Fibroblast of the aortic adventitia (primary cell): Measurements from ENCODE around the gene ARHGEF19. TPM values are rescaled to one million over a fixed set of nuclear protein-coding genes. Genes with fewer than 3 reads are reported as not detected.
A peak's percentile ranks its signal among the peaks of the same experiment; 100 is the strongest.
"Not testable (repeated sequence)": the region's sequence is repeated elsewhere in the genome, so short reads cannot be mapped to it uniquely, and the experiment has no call there.

Experiments
- DNase-seq: peaks from one replicate; pipeline ENCODE4 v3.0.0-alpha.2; 2010; ENCODE audit warnings: low read depth
- H3K4me3 ChIP-seq: 2 replicates; pipeline ENCODE4 v1.5.1; 2011; ENCODE audit warnings: low read depth, mild to moderate bottlenecking, control low read depth, low read length, moderate library complexity
- total RNA-seq: library from RNA; depleted of rRNA; stranded (reverse); fragments of >200 nt; gene quantifications from 2 replicates; pipeline ENCODE4 v1.2.3, GENCODE V29; 2012; ENCODE audit warnings: low replicate concordance
- TF ChIP-seq, protein P1 (sequence below): IDR thresholded peaks from 2 replicates; pipeline ENCODE4 v1.5.1; 2011; ENCODE audit warnings: mild to moderate bottlenecking, low read length, control low read depth, inconsistent platforms; ENCODE audit not compliant: insufficient read depth

Gene ARHGEF19
- total RNA-seq, 1 donor = 2.8 TPM

DNA sequence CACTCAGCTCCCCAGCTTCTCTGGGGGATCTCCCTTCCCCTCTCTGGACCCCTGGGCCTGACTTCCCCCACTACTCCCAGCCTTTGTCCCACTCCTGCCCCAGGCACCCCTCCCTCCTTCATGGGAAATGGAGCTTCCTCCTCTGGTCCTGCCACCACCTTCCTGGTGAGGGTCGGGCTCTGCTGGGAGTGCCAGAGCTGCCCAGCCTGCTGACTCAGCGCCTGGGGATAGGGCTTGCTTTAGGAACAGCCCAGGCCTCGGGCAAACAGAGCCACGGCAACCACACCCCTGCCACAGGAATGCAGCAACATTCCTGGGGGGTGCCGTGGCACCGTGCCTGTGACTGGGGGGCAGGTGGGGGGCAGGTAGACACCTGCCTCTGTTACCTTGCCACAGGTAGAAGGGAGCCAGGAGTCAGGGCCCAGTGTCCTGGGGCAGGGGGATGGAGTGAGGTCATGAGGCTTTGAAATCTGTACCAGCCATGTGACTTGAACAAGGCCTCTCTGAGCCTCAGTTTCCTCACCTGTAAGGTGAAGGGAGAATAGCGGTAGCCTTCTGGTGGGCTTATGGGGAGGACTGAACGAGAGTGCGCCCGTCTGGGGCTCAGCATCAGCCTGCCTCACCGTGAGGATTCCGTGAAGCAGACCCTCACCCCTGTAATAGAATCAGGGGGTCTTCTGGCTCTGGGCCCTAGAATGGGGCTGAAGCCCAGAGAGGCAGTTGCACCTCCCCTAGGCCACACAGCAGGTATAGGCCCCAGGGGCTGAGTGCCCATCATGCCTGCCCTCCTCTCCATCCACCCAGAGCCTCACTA is 38.8 kb downstream of the ARHGEF19 start:
- no peak overlapping the region for H3K4me3 ChIP-seq
- peak; percentile 73 for DNase-seq
- TF ChIP-seq, protein P1, sequence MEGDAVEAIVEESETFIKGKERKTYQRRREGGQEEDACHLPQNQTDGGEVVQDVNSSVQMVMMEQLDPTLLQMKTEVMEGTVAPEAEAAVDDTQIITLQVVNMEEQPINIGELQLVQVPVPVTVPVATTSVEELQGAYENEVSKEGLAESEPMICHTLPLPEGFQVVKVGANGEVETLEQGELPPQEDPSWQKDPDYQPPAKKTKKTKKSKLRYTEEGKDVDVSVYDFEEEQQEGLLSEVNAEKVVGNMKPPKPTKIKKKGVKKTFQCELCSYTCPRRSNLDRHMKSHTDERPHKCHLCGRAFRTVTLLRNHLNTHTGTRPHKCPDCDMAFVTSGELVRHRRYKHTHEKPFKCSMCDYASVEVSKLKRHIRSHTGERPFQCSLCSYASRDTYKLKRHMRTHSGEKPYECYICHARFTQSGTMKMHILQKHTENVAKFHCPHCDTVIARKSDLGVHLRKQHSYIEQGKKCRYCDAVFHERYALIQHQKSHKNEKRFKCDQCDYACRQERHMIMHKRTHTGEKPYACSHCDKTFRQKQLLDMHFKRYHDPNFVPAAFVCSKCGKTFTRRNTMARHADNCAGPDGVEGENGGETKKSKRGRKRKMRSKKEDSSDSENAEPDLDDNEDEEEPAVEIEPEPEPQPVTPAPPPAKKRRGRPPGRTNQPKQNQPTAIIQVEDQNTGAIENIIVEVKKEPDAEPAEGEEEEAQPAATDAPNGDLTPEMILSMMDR = no peak

DNA sequence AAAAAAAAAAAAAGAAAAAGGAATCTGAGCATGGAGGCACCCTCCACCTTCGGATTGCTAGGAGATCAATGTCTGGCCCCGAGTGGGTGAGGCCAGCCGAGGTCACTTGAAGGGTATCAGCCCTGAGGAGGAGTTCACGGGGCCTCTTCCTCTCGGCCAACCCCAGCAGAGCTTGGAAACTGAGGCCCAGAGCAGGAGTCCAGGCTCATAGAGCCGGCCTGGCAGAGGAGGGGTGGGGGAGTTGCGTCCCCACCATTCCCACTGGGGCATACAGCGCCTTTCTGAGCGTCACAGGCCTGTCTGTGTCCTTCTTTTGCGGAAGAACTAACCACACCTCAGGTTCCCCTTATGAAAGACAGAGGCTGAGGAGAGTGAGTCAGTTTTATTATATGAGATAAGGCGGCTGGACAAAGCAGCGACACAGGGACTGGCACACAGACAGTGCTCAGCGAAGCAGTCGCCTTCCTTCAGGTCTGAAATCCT is 39.4 kb downstream of the ARHGEF19 start:
- H3K4me3 ChIP-seq = no peak overlapping the region
- peak; percentile 68 for DNase-seq
- TF ChIP-seq, protein P1 = no peak

DNA sequence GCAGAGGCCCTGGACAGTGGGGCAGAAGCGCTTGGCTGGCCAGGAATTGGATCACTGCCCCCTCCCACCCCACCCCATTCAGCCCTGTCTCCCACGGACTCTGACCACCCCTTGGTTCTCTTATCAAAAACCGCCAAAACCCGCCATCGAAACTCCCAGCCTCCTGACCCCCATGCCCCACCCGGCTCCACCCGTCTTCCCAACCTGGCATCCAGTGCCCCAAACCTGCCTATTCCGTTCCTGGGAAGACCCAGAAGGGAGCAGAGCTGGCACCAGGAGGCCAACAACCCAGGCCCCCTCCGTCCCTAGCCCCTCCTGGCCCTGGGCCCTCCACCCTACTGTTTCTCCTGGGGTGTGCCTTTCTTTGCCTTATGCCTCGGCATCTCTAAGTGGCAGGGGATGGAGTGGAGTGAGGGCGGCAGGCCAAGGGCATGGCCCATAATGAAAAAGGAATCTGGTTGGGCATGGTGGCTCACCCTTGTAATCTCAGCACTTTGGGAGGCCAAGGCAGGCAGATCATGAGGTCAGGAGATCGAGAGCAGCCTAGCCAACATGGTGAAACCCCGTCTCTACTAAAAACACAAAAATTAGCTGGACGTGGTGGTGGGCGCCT is 40.1 kb downstream of the ARHGEF19 start:
- H3K4me3 ChIP-seq = no peak overlapping the region
- DNase-seq = no peak
- TF ChIP-seq, protein P1 = no peak

DNA sequence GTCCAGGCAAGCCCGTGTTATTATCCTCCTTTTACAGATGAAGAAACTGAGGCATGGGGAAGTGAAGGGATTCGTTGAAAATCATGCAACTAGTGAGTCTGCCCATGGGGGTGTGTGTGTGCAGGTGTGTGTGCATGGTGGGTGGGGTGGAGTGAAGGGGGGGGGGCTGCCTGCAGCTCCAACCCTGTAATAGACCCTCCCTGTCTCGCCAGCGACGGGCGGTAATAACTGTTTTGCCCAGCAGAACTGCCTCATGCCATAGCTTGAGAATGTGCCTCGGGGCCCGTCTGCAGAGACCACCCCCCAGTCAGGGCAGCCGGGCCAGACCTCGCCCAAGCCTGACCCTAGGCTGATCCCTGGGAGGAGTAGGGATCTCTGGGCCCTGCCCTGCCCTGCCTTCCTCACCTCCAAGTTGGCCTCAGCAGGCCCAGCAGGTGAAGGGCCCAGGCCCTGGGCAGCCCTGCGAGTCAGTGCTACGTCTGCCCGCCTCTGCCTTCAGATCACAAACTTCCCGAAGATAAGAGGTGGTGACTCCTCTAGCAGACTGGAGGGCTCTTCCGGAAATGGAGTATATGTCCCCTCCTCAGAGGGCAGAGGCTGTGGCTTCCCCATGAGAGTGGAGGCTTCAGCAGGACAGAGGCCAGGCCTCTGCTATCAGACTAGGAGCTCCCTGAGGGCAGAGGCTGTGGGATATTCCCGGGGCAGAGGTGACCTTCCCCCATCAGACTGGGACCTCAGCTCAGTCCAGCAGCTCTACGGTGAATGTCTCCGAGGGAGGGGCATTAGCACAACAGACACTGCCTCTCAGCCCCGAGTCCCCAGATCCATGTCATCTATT is 40.9 kb downstream of the ARHGEF19 start:
- TF ChIP-seq, protein P1 = no peak
- no peak overlapping the region for H3K4me3 ChIP-seq
- no peak for DNase-seq

DNA sequence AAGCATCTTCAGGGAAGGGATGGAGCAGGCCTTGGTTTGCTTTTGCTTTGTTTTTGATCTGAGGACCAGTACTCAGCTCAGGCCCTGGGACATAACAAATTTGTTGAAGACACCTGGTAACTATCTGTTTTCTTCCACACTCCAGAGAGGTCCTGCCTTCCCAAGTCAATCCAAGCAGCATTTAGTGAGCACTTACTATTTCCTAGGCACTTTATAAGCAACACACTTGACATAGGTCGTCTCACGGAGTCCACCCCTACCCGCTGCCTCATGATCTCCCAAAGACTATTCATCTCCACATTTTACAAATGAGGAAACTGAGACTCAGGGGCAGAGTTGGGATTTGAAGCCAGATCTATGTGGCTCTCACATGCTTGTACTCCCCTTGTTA is 42.2 kb downstream of the ARHGEF19 start:
- no peak overlapping the region for H3K4me3 ChIP-seq
- DNase-seq = no peak
- TF ChIP-seq, protein P1 = no peak

DNA sequence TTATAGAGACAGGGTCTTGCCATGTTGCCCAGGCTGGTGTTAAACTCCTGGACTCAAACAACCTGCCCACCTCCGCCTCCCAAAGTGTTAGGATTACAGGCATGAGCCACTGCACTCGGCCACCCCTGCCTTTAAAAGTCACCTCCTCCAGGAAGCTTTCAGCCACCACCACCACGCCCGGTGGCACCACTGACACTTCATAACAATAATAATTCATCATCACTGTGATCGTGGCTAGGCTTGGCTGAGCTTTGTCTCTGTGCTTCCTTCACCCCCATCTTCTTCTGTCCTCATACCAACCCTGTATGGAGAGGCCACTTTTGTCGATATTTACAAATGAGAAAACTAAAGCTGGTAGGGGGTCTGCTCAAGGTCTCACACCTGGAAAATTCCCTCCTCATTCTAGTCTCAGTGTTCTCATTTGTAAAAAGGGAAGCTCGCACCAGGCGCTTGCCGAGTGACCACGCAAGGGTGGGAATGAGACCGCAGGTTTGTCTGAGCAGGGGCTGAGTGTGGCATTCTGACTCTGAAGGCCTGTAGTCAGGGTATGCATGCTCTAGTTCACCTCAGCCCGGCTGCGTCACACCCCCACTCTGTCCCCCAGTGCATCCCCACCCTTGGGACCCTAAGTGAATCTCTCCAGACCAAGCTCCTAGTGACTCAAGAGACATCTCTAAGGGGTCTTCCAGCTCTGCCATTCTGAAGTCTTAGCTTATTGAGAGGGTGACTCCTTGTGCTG is 43.7 kb downstream of the ARHGEF19 start:
- TF ChIP-seq, protein P1 = no peak
- no peak for DNase-seq
- no peak overlapping the region for H3K4me3 ChIP-seq

DNA sequence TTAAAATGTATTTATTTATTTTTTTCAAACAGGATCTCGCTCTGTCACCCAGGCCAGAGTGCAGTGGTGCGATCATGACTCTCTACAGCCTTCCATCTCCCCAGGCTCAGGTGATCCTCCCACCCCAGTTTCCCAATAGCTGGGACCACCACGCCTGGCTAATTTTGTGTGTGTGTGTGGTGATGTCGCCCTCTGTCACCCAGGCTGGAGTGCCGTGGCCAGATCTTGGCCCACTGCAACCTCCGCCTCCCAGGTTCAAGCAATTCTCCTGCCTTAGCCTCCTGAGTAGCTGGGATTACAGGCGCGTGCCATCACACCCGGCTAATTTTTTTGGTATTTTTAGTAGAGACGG is 44.3 kb downstream of the ARHGEF19 start:
- H3K4me3 ChIP-seq, DNase-seq: not testable (repeated sequence)
